ENCODE results near the gene ARL15. TPM values are rescaled to one million over a fixed set of nuclear protein-coding genes. Genes with fewer than 3 reads are reported as not detected.

Gene ARL15
- total and polyA plus RNA-seq, 9 of the 15 experiments (the other 6 are each of a cell fraction or from before 2014, with no cell fraction given) = 18.5 to 80.4 (median 57.0) TPM

DNA sequence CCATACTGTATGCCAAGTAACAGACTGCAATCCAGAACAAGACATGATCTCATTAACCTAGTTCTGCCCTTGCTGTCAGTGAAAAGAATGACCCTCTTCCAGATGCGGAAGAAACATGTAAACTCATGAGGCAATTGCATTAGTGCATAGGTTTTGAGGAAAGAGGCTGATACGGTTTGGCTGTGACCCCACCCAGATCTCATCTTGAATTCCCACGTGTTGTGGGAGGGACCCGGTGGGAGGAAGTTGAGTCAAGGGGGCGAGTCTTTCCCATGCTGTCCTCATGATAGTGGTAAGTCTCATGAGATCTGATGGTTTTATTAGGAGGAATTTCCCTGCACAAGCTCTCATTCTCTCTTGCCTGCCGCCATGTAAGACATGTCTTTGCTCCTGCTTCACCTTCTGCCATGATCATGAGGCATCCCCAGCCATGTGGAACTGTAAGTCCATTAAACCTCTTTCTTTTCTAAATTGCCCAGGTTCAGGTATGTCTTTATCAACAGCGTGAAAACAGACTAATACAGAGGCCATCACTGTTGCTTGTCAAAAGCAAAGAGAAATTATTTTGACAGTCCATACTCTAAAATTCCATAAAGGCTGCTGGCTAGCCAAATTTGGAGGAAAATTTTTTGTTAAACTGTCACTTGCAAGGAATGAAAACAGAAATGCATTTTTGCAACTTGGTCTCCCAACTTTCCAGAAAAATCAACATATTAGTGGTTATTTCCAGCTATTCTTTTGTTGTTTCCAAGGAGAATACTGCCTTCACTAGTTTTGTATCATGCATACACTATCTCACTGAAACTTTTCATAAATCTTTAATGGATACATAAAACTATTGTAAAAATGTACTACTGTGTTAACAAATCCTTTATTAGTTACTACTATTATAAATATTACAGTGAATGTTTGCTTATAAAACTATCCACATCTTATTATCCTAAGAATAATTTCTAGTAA is 3.2 kb upstream of the ARL15 start (continued):
- TF ChIP-seq KLF13 (tag; IDR thresholded peaks at IDR 0.05; ENCODE audit: borderline replicate concordance, low read depth) (peak; percentile 72; the same call in 1 of the 2 replicates), HDAC8 (tag; IDR thresholded peaks at IDR 0.05) (no peak), ZNF282 (CRISPR knock-in tag; IDR thresholded peaks at IDR 0.05) (no peak), ZNF280B (CRISPR knock-in tag; IDR thresholded peaks at IDR 0.05) (no peak), ZFP30 (CRISPR knock-in tag; IDR thresholded peaks at IDR 0.05; ENCODE audit: borderline replicate concordance) (no peak), FUS (optimal IDR thresholded peaks at IDR 0.05; ENCODE audit: low read depth, low read length) (no peak), ZKSCAN1 (IDR thresholded peaks at IDR 0.05; ENCODE audit: low read depth, low read length) (no peak), BDP1 (IDR thresholded peaks at IDR 0.05; ENCODE audit: insufficient read depth, insufficient read length) (no peak), NFRKB (IDR thresholded peaks at IDR 0.05; ENCODE audit: low read depth) (peak; percentile 94), NR2C1 (IDR thresholded peaks at IDR 0.05) (no peak; the same call in 1 of the 2 replicates), NR2C1 (tag; IDR thresholded peaks at IDR 0.05) (0 out of 2 replicates have a peak, but pooled peaks have one; percentile 15), ZBED1 (IDR thresholded peaks at IDR 0.05) (peak; percentile 58; the same call in 1 of the 2 replicates), SRSF7 (optimal IDR thresholded peaks at IDR 0.05; ENCODE audit: low read depth, low read length) (no peak), ATF4 (CRISPR knock-in tag; IDR thresholded peaks at IDR 0.05) (no peak), ILF3 (IDR thresholded peaks at IDR 0.05; ENCODE audit: borderline replicate concordance) (no peak), CEBPB (tag; IDR thresholded peaks at IDR 0.05) (peak; percentile 90), ZFP36 (IDR thresholded peaks at IDR 0.05; ENCODE audit: low read depth, low read length, partially characterized antibody) (peak; percentile 66), RBM34 (IDR thresholded peaks at IDR 0.05; ENCODE audit: borderline replicate concordance, insufficient read depth, low read length) (no peak), GTF2E2 (tag; IDR thresholded peaks at IDR 0.05) (no peak), ZNF586 (CRISPR knock-in tag; conservative IDR thresholded peaks at IDR 0.05) (no peak), HLTF (IDR thresholded peaks at IDR 0.05) (no peak)
- TF ChIP-seq, protein P1, sequence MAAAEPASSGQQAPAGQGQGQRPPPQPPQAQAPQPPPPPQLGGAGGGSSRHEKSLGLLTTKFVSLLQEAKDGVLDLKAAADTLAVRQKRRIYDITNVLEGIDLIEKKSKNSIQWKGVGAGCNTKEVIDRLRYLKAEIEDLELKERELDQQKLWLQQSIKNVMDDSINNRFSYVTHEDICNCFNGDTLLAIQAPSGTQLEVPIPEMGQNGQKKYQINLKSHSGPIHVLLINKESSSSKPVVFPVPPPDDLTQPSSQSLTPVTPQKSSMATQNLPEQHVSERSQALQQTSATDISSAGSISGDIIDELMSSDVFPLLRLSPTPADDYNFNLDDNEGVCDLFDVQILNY (CRISPR knock-in tag; IDR thresholded peaks at IDR 0.05) = no peak
- TF ChIP-seq, protein P2, sequence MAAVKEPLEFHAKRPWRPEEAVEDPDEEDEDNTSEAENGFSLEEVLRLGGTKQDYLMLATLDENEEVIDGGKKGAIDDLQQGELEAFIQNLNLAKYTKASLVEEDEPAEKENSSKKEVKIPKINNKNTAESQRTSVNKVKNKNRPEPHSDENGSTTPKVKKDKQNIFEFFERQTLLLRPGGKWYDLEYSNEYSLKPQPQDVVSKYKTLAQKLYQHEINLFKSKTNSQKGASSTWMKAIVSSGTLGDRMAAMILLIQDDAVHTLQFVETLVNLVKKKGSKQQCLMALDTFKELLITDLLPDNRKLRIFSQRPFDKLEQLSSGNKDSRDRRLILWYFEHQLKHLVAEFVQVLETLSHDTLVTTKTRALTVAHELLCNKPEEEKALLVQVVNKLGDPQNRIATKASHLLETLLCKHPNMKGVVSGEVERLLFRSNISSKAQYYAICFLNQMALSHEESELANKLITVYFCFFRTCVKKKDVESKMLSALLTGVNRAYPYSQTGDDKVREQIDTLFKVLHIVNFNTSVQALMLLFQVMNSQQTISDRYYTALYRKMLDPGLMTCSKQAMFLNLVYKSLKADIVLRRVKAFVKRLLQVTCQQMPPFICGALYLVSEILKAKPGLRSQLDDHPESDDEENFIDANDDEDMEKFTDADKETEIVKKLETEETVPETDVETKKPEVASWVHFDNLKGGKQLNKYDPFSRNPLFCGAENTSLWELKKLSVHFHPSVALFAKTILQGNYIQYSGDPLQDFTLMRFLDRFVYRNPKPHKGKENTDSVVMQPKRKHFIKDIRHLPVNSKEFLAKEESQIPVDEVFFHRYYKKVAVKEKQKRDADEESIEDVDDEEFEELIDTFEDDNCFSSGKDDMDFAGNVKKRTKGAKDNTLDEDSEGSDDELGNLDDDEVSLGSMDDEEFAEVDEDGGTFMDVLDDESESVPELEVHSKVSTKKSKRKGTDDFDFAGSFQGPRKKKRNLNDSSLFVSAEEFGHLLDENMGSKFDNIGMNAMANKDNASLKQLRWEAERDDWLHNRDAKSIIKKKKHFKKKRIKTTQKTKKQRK (IDR thresholded peaks at IDR 0.05; ENCODE audit: borderline replicate concordance, low read depth, low read length) = no peak

Data from K562 (cell line).